Activated CD8-positive, alpha-beta memory T cell treated with anti-CD3 and anti-CD28 coated beads for 48 hours (primary cell): ENCODE measurements around the gene ID2.

Source experiments
- DNase-seq, 3 experiments: peaks; one replicate each; pipeline ENCODE4 v3.0.0-alpha.2; 2020; ENCODE audit warnings: low read depth in 2 of 3, low spot score in 2 of 3

ID2 gene

GRCh38 chr2:8647462-8647857 lies 34.4 kb upstream of the ID2 start:
- DNase-seq: no peak

- DNase-seq: no peak
These were observed 33.2 kb upstream of the ID2 start for GRCh38 chr2:8648441-8649213.

GRCh38 chr2:8649718-8650117 lies 32.1 kb upstream of the ID2 start:
- DNase-seq: no peak

GRCh38 chr2:8650256-8650655 lies 31.6 kb upstream of the ID2 start:
- DNase-seq: no peak

GRCh38 chr2:8652774-8653426 lies 29.0 kb upstream of the ID2 start:
- DNase-seq: no peak

- no peak for DNase-seq
These were observed 28.4 kb upstream of the ID2 start for GRCh38 chr2:8653485-8653884.

- DNase-seq: no peak
These were observed 27.8 kb upstream of the ID2 start for GRCh38 chr2:8654041-8654440.

GRCh38 chr2:8654483-8654882 lies 27.4 kb upstream of the ID2 start:
- DNase-seq: no peak

GRCh38 chr2:8656160-8656641 lies 25.7 kb upstream of the ID2 start:
- no peak for DNase-seq

GRCh38 chr2:8656811-8657210 lies 25.0 kb upstream of the ID2 start:
- DNase-seq: no peak

GRCh38 chr2:8657423-8658062 lies 24.3 kb upstream of the ID2 start:
- no peak for DNase-seq

- DNase-seq: no peak
These were observed 23.6 kb upstream of the ID2 start for GRCh38 chr2:8658064-8658862.

GRCh38 chr2:8659092-8659734 lies 22.6 kb upstream of the ID2 start:
- no peak for DNase-seq

- DNase-seq: no peak
These were observed 21.9 kb upstream of the ID2 start for GRCh38 chr2:8659735-8660492.

- DNase-seq: no peak
These were observed 20.6 kb upstream of the ID2 start for GRCh38 chr2:8661235-8661634.

- no peak for DNase-seq
These were observed 20.1 kb upstream of the ID2 start for GRCh38 chr2:8661736-8662135.

GRCh38 chr2:8662239-8662879 lies 19.5 kb upstream of the ID2 start:
- DNase-seq: no peak

- no peak for DNase-seq
These were observed 17.9 kb upstream of the ID2 start for GRCh38 chr2:8663997-8664396.

- DNase-seq: no peak
These were observed 15.3 kb upstream of the ID2 start for GRCh38 chr2:8666581-8666980.
